ENCODE data around the gene FSHB. TPM values are rescaled to one million over a fixed set of nuclear protein-coding genes. Genes with fewer than 3 reads are reported as not detected.

FSHB gene
- total RNA-seq, 1 experiment from 2014 or later: not detected

DNA sequence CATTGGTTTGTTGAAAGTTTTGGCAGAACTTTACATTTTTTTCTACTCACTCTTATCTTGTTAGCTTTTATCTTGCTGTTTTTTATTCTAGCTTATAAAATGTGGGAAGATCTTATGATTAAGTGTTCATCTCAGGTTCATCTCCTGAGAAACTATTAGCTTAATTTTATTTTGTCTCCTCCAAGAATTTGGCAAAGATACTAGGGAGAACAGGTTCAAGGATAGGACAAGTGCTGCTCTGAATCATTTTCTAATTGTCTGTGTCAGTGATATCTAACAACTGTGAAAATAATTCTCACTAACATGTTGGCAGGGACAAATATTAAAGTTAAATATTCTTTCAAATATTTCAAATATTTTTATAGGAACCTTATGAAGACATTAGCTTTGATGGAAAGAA, 38.2 kb upstream of the FSHB start:
- CTCF ChIA-PET: interaction anchor here (1.3 to 1.5 kb wide), 2 partner anchors 49 to 64 kb away, joined by 3 to 4 read pairs; no protein-coding TSS in a partner anchor
- no peak for ATAC-seq
- H3K4me3 Mint-ChIP-seq: no peak overlapping the region
- H3K9me3 Mint-ChIP-seq: peaks cover 16% of the 10 kb centered on the region
- no peaks in the 10 kb centered on the region; the same call in 1 of the 2 replicates for H3K27me3 Mint-ChIP-seq (ENCODE audit: low read depth)
- H3K27ac Mint-ChIP-seq: no peak overlapping the region
- no peaks in the 10 kb centered on the region for H3K4me1 Mint-ChIP-seq
- DNase-seq (ENCODE audit: low spot score): no peak
- POLR2A ChIA-PET: no interaction called here
- no peak for TF ChIP-seq NFYB (CRISPR knock-in tag; conservative IDR thresholded peaks at IDR 0.05; ENCODE audit: low read depth)
- no peaks in the 10 kb centered on the region for H3K36me3 Mint-ChIP-seq

- ChIA-PET CTCF (interaction anchor here (0.5 to 2.2 kb wide), 13 partner anchors 12 to 853 kb away, joined by 3 to 22 read pairs (median 4); partner anchors contain the start of gene FSHB), POLR2A (interaction anchor here (0.6 kb wide), 1 partner anchor 674 kb away, joined by 3 read pairs; no protein-coding TSS in a partner anchor)
- no peaks in the 10 kb centered on the region for H3K4me1 Mint-ChIP-seq
- DNase-seq (ENCODE audit: low spot score) (peak; percentile 83), ATAC-seq (peak; percentile 99)
- peaks cover 8% of the 10 kb centered on the region; the same call in 1 of the 2 replicates for H3K36me3 Mint-ChIP-seq
- H3K27me3 Mint-ChIP-seq (ENCODE audit: low read depth): peaks cover 7% of the 10 kb centered on the region; the same call in 1 of the 2 replicates
- TF ChIP-seq, protein P1, sequence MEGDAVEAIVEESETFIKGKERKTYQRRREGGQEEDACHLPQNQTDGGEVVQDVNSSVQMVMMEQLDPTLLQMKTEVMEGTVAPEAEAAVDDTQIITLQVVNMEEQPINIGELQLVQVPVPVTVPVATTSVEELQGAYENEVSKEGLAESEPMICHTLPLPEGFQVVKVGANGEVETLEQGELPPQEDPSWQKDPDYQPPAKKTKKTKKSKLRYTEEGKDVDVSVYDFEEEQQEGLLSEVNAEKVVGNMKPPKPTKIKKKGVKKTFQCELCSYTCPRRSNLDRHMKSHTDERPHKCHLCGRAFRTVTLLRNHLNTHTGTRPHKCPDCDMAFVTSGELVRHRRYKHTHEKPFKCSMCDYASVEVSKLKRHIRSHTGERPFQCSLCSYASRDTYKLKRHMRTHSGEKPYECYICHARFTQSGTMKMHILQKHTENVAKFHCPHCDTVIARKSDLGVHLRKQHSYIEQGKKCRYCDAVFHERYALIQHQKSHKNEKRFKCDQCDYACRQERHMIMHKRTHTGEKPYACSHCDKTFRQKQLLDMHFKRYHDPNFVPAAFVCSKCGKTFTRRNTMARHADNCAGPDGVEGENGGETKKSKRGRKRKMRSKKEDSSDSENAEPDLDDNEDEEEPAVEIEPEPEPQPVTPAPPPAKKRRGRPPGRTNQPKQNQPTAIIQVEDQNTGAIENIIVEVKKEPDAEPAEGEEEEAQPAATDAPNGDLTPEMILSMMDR (IDR thresholded peaks at IDR 0.05): peak; percentile 33; the same call in 1 of the 2 replicates
- TF ChIP-seq, protein P2, sequence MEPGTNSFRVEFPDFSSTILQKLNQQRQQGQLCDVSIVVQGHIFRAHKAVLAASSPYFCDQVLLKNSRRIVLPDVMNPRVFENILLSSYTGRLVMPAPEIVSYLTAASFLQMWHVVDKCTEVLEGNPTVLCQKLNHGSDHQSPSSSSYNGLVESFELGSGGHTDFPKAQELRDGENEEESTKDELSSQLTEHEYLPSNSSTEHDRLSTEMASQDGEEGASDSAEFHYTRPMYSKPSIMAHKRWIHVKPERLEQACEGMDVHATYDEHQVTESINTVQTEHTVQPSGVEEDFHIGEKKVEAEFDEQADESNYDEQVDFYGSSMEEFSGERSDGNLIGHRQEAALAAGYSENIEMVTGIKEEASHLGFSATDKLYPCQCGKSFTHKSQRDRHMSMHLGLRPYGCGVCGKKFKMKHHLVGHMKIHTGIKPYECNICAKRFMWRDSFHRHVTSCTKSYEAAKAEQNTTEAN (CRISPR knock-in tag; IDR thresholded peaks at IDR 0.05): no peak
- H3K4me3 Mint-ChIP-seq: no peak overlapping the region
- H3K9me3 Mint-ChIP-seq: peaks cover 30% of the 10 kb centered on the region
- H3K27ac Mint-ChIP-seq: no peak overlapping the region
These were observed 34.2 kb upstream of the FSHB start for GRCh38 chr11:30196400-30197206.

DNA sequence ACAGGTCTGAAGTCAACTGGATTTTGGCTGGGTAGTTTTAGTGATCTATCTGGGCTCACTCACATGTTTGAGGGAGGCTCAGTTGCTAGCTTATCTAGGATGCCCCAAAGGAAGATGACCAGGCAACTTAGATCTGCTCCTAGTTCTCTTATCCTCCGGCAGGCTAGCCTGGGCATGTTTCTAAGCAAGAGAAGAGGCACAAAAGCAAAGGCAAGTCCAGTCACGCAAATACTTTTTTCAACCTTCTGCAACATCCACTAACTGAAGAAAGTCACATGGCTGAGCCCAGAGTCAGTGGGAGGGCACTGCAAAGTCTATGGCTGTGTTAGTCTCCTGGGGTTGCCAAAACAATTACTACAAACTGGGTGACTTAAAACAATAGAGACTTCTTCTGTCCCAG, 32.9 kb upstream of the FSHB start:
- ATAC-seq (no peak), DNase-seq (ENCODE audit: low spot score) (no peak)
- Mint-ChIP-seq H3K27ac (no peak overlapping the region), H3K27me3 (ENCODE audit: low read depth) (peaks cover 11% of the 10 kb centered on the region), H3K36me3 (peaks cover 8% of the 10 kb centered on the region; the same call in 1 of the 2 replicates), H3K4me3 (no peak overlapping the region), H3K9me3 (peaks cover 30% of the 10 kb centered on the region), H3K4me1 (no peaks in the 10 kb centered on the region)
- ChIA-PET CTCF (interaction anchor here (2.2 kb wide), 1 partner anchor 69 kb away, joined by 22 read pairs; no protein-coding TSS in a partner anchor), POLR2A (no interaction called here)
- TF ChIP-seq ZNF138 (CRISPR knock-in tag; conservative IDR thresholded peaks at IDR 0.05): no peak
- TF ChIP-seq, protein P3, sequence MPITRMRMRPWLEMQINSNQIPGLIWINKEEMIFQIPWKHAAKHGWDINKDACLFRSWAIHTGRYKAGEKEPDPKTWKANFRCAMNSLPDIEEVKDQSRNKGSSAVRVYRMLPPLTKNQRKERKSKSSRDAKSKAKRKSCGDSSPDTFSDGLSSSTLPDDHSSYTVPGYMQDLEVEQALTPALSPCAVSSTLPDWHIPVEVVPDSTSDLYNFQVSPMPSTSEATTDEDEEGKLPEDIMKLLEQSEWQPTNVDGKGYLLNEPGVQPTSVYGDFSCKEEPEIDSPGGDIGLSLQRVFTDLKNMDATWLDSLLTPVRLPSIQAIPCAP (CRISPR knock-in tag; IDR thresholded peaks at IDR 0.05): no peak
- no peak for TF ChIP-seq ERG (CRISPR knock-in tag; IDR thresholded peaks at IDR 0.05)
- no peak for TF ChIP-seq OVOL2 (CRISPR knock-in tag; IDR thresholded peaks at IDR 0.05; ENCODE audit: borderline replicate concordance)
- TF ChIP-seq, protein P4, sequence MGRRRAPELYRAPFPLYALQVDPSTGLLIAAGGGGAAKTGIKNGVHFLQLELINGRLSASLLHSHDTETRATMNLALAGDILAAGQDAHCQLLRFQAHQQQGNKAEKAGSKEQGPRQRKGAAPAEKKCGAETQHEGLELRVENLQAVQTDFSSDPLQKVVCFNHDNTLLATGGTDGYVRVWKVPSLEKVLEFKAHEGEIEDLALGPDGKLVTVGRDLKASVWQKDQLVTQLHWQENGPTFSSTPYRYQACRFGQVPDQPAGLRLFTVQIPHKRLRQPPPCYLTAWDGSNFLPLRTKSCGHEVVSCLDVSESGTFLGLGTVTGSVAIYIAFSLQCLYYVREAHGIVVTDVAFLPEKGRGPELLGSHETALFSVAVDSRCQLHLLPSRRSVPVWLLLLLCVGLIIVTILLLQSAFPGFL (CRISPR knock-in tag; IDR thresholded peaks at IDR 0.05; ENCODE audit: borderline replicate concordance): no peak
- no peak for TF ChIP-seq HMGA2 (CRISPR knock-in tag; IDR thresholded peaks at IDR 0.05)
- no peak for TF ChIP-seq ZNF512 (CRISPR knock-in tag; IDR thresholded peaks at IDR 0.05; ENCODE audit: borderline replicate concordance)
- TF ChIP-seq NFYB (CRISPR knock-in tag; conservative IDR thresholded peaks at IDR 0.05; ENCODE audit: low read depth): no peak
- no peak for TF ChIP-seq GRHL2 (CRISPR knock-in tag; IDR thresholded peaks at IDR 0.05; ENCODE audit: insufficient replicate concordance, severe bottlenecking)
- TF ChIP-seq ZNF423 (CRISPR knock-in tag; IDR thresholded peaks at IDR 0.05): no peak
- TF ChIP-seq STAT6 (CRISPR knock-in tag; conservative IDR thresholded peaks at IDR 0.05; ENCODE audit: low read depth): no peak
- TF ChIP-seq ZNF396 (CRISPR knock-in tag; IDR thresholded peaks at IDR 0.05; ENCODE audit: borderline replicate concordance): no peak
- TF ChIP-seq CREB1 (CRISPR knock-in tag; IDR thresholded peaks at IDR 0.05): no peak
- TF ChIP-seq, protein P2 (CRISPR knock-in tag; IDR thresholded peaks at IDR 0.05): no peak
